ENCODE results near the gene SYTL3.
"Not testable (repeated sequence)": the region's sequence is repeated elsewhere in the genome, so short reads cannot be mapped to it uniquely, and the experiment has no call there.

The SYTL3 gene

GRCh38 chr6:158786645-158787304 lies 136.9 kb downstream of the SYTL3 start:
- DNase-seq (ENCODE audit: extremely low spot score): no peak
- no peak for TF ChIP-seq CTCF (IDR thresholded peaks at IDR 0.05; ENCODE audit: control extremely low read depth, extremely low read depth, low read depth, missing control alignments)
- POLR2A ChIA-PET: no interaction called here
- CTCF ChIA-PET: interaction anchor here (1.1 kb wide), 1 partner anchor 96 kb away, joined by 4 read pairs; no protein-coding TSS in a partner anchor

GRCh38 chr6:158787395-158787794 lies 137.5 kb downstream of the SYTL3 start:
- no peak for DNase-seq (ENCODE audit: extremely low spot score)
- ChIA-PET POLR2A (no interaction called here), CTCF (interaction anchor here (1.4 kb wide), 1 partner anchor 8 kb away, joined by 3 read pairs; no protein-coding TSS in a partner anchor)
- no peak for TF ChIP-seq CTCF (IDR thresholded peaks at IDR 0.05; ENCODE audit: control extremely low read depth, extremely low read depth, low read depth, missing control alignments)

GRCh38 chr6:158789115-158789917 lies 139.5 kb downstream of the SYTL3 start:
- POLR2A ChIA-PET: no interaction called here
- CTCF ChIA-PET: interaction anchor here (0.7 to 2.1 kb wide), 14 partner anchors 9 to 345 kb away, joined by 3 to 8 read pairs (median 3); no protein-coding TSS in a partner anchor
- no peak for DNase-seq (ENCODE audit: extremely low spot score)
- no peak for TF ChIP-seq CTCF (IDR thresholded peaks at IDR 0.05; ENCODE audit: control extremely low read depth, extremely low read depth, low read depth, missing control alignments)

GRCh38 chr6:158791274-158791855 lies 141.5 kb downstream of the SYTL3 start:
- DNase-seq (ENCODE audit: extremely low spot score): no peak
- TF ChIP-seq CTCF (IDR thresholded peaks at IDR 0.05; ENCODE audit: control extremely low read depth, extremely low read depth, low read depth, missing control alignments): no peak
- CTCF ChIA-PET: interaction anchor here (0.6 to 6.7 kb wide), 8 partner anchors 9 to 182 kb away, joined by 3 to 66 read pairs (median 6); no protein-coding TSS in a partner anchor
- POLR2A ChIA-PET: no interaction called here

- CTCF ChIA-PET: interaction anchor here (0.9 to 6.7 kb wide), 15 partner anchors 9 to 208 kb away, joined by 3 to 66 read pairs (median 5); partner anchors contain the start of gene RSPH3
- DNase-seq (ENCODE audit: extremely low spot score): not testable (repeated sequence)
- POLR2A ChIA-PET: interaction anchor here (0.6 to 1.4 kb wide), 2 partner anchors 27 to 34 kb away, joined by 3 to 7 read pairs; no protein-coding TSS in a partner anchor
Observed at GRCh38 chr6:158792505-158792904, 142.7 kb downstream of the SYTL3 start.

- ChIA-PET CTCF (interaction anchor here (0.6 to 6.7 kb wide), 33 partner anchors 8 to 274 kb away, joined by 3 to 66 read pairs (median 4); partner anchors contain the start of gene RSPH3), POLR2A (interaction anchor here (0.6 to 1.4 kb wide), 2 partner anchors 28 to 76 kb away, joined by 3 read pairs; no protein-coding TSS in a partner anchor)
- TF ChIP-seq CTCF (IDR thresholded peaks at IDR 0.05; ENCODE audit: control extremely low read depth, extremely low read depth, low read depth, missing control alignments): peak; percentile 67
- peak; percentile 55 for DNase-seq (ENCODE audit: extremely low spot score)
Observed at GRCh38 chr6:158793432-158793831, 143.6 kb downstream of the SYTL3 start.
